ENCODE measurements around the gene OR10H4. TPM values are rescaled to one million over a fixed set of nuclear protein-coding genes. Genes with fewer than 3 reads are reported as not detected.

The OR10H4 gene
- total and polyA plus RNA-seq, 7 donors = not detected

- no peaks in the 10 kb centered on the region for H3K36me3 ChIP-seq (ENCODE audit: insufficient read depth in 1 of 2, low read depth in 1 of 2)
- intact Hi-C loops (cut with DNase I) = no loop called here
- H3K9me3 ChIP-seq = peaks cover 4% of the 10 kb centered on the region
- ATAC-seq (no peak), DNase-seq (no peak)
- H3K27ac ChIP-seq = no peak overlapping the region
- TF ChIP-seq, protein P1, sequence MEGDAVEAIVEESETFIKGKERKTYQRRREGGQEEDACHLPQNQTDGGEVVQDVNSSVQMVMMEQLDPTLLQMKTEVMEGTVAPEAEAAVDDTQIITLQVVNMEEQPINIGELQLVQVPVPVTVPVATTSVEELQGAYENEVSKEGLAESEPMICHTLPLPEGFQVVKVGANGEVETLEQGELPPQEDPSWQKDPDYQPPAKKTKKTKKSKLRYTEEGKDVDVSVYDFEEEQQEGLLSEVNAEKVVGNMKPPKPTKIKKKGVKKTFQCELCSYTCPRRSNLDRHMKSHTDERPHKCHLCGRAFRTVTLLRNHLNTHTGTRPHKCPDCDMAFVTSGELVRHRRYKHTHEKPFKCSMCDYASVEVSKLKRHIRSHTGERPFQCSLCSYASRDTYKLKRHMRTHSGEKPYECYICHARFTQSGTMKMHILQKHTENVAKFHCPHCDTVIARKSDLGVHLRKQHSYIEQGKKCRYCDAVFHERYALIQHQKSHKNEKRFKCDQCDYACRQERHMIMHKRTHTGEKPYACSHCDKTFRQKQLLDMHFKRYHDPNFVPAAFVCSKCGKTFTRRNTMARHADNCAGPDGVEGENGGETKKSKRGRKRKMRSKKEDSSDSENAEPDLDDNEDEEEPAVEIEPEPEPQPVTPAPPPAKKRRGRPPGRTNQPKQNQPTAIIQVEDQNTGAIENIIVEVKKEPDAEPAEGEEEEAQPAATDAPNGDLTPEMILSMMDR (IDR thresholded peaks at IDR 0.05) = no peak
- H3K27me3 ChIP-seq (ENCODE audit: insufficient read depth in 3 of 3, low read length in 2 of 3) = peaks cover 0 to 2% (median 0%) of the 10 kb centered on the region in 3 donors
- H3K4me1 ChIP-seq = no peaks in the 10 kb centered on the region
- H3K4me3 ChIP-seq = no peak overlapping the region
Measured at GRCh38 chr19:15905026-15905425, 43.8 kb upstream of the OR10H4 start.

DNA sequence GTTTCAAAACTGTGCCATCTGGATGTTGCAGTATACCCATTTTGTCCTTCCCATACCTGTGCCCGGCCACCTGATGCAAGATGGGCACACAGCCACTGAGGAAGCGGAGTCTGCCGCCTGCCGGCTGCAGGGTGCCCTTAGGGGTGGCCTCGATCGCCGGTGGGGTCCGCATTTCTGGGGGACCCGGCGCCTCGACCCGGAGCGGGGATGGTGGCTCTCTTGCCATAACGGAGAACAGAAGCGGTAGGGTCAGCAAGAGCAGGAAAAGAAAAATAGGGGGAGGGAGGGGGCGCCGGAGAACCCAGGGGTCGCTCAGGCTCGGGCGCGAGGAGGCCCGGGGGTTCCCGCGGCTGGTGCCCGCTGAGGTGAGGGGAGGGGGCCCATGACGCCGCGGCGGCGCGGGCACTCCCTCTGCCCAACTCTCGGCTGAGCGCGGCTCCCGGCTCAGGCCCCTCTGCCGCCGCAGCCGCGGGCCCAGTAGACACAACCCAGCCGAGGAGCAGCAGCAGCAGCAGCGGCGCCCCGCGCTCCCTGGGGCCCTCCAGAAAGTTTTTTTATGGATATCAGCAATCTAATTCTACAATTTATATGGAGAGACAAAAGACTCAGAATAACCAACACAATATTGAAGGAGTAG is 37.1 kb upstream of the OR10H4 start:
- no peak overlapping the region for H3K4me3 ChIP-seq
- TF ChIP-seq, protein P1 (IDR thresholded peaks at IDR 0.05) = no peak
- peaks cover 0 to 22% (median 0%) of the 10 kb centered on the region in 3 donors for H3K27me3 ChIP-seq (ENCODE audit: insufficient read depth in 3 of 3, low read length in 2 of 3)
- ATAC-seq (no peak), DNase-seq (no peak)
- H3K36me3 ChIP-seq (ENCODE audit: insufficient read depth in 1 of 2, low read depth in 1 of 2) = no peaks in the 10 kb centered on the region
- H3K9me3 ChIP-seq = peaks cover 12% of the 10 kb centered on the region
- intact Hi-C loops (cut with DNase I) = no loop called here
- no peaks in the 10 kb centered on the region for H3K4me1 ChIP-seq
- WGBS, 3 donors = 2 to 6% (median 4%) methylated on average over 38 to 44 of the region's 44 CpGs
- H3K27ac ChIP-seq = no peak overlapping the region

DNA sequence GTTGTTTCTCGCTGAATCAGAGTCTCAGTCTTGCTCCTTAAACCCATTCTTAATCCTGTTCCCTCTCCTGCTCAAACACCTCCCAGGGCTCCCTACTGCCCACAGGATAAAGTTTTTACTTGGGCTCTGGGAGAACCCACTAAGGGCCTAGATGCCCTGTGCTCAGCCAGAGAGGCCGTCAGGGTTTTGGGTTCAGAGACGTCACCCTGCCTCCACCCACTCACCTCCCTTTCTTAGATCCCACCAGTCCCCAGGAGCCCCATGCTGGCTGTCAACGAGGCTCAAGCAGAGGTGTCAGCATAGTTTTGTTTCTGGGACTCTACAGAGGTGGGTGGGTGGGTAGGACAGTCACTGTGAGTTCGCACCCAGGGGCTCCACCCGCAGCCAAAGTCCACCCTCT is 35.4 kb upstream of the OR10H4 start:
- ATAC-seq = no peak
- intact Hi-C loops (cut with DNase I) = no loop called here
- WGBS, 3 donors = 41 to 64% (median 61%) methylated on average over 6 of the region's 6 CpGs
- Histone ChIP-seq H3K36me3 (ENCODE audit: insufficient read depth in 1 of 2, low read depth in 1 of 2) (no peaks in the 10 kb centered on the region), H3K9me3 (peaks cover 12% of the 10 kb centered on the region), H3K4me1 (no peaks in the 10 kb centered on the region), H3K4me3 (no peak overlapping the region), H3K27me3 (ENCODE audit: insufficient read depth in 3 of 3, low read length in 2 of 3) (peaks cover 0 to 22% (median 0%) of the 10 kb centered on the region in 3 donors), H3K27ac (no peak overlapping the region)
- DNase-seq = no peak
- TF ChIP-seq, protein P1 (IDR thresholded peaks at IDR 0.05) = no peak

DNA sequence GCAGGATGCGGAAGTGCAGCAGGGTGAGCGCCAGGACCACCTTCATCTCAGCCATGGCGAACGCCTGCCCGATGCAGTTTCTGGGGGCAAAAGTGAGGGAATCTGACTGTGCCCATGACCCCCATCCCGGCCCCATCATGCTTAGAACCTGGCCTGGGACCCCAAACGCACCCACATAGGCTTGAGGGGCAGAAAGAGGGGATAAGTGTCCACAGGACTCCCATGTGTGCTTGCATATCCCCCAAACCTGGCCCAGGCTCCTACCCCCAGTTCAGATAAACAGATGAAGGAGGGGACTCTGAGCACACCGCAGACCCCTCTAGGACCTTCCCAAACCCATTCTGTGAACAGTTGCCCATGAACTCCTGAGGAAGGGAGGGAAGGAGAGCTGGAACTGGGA is 35.0 kb upstream of the OR10H4 start:
- peaks cover 12% of the 10 kb centered on the region for H3K9me3 ChIP-seq
- DNase-seq (no peak), ATAC-seq (no peak)
- H3K27me3 ChIP-seq (ENCODE audit: insufficient read depth in 3 of 3, low read length in 2 of 3) = peaks cover 0 to 22% (median 0%) of the 10 kb centered on the region in 3 donors
- H3K4me1 ChIP-seq = no peaks in the 10 kb centered on the region
- TF ChIP-seq, protein P1 (IDR thresholded peaks at IDR 0.05) = no peak
- intact Hi-C loops (cut with DNase I) = no loop called here
- H3K36me3 ChIP-seq (ENCODE audit: insufficient read depth in 1 of 2, low read depth in 1 of 2) = no peaks in the 10 kb centered on the region
- 87 to 88% (median 88%) methylated on average over 8 of the region's 8 CpGs for WGBS, 3 donors
- no peak overlapping the region for H3K27ac ChIP-seq
- no peak overlapping the region for H3K4me3 ChIP-seq

GRCh38 chr19:15915109-15915508 is 33.7 kb upstream of the OR10H4 start:
- H3K9me3 ChIP-seq = peaks cover 12% of the 10 kb centered on the region
- no peaks in the 10 kb centered on the region for H3K4me1 ChIP-seq
- no peak overlapping the region for H3K4me3 ChIP-seq
- ATAC-seq (no peak), DNase-seq (no peak)
- peaks cover 0 to 22% (median 0%) of the 10 kb centered on the region in 3 donors for H3K27me3 ChIP-seq (ENCODE audit: insufficient read depth in 3 of 3, low read length in 2 of 3)
- 72 to 99% (median 81%) methylated on average over 2 of the region's 2 CpGs for WGBS, 3 donors
- no peak overlapping the region for H3K27ac ChIP-seq
- H3K36me3 ChIP-seq (ENCODE audit: insufficient read depth in 1 of 2, low read depth in 1 of 2) = no peaks in the 10 kb centered on the region
- TF ChIP-seq, protein P1 (IDR thresholded peaks at IDR 0.05) = no peak
- intact Hi-C loops (cut with DNase I) = no loop called here
